ENCODE results near the gene MYZAP. TPM values are rescaled to one million over a fixed set of nuclear protein-coding genes. Genes with fewer than 3 reads are reported as not detected.

MYZAP gene
- total and polyA plus RNA-seq, 2 of the 8 experiments (the other 6 are each of a cell fraction or from before 2014, with no cell fraction given): 0.41 to 0.65 TPM

GRCh38 chr15:57599296-57599810 lies 7.6 kb downstream of the MYZAP start:
- Histone ChIP-seq H2BK15ac (ENCODE audit: low read length) (no peak overlapping the region), H3K27ac (ENCODE audit: low read depth, low read length) (no peak overlapping the region), H3K4ac (replicated peaks; ENCODE audit: insufficient read length, low read depth, low read length) (no peak overlapping the region), H2BK20ac (ENCODE audit: low read length) (no peak overlapping the region), H4K5ac (ENCODE audit: insufficient read length, low read depth, low read length) (no peak overlapping the region), H3K27me3 (replicated peaks in 1 of 4; ENCODE audit: control insufficient read depth in 3 of 4, extremely low read depth in 1 of 4, insufficient read depth in 3 of 4, low read length in 3 of 4) (no peaks in the 10 kb centered on the region), H3K23me2 (ENCODE audit: low read depth, low read length) (no peaks in the 10 kb centered on the region), H3K79me1 (ENCODE audit: low read depth, low read length) (no peaks in the 10 kb centered on the region), H3K36me3 (ENCODE audit: control insufficient read depth in 2 of 4, insufficient read depth in 4 of 4, low read length in 3 of 4) (no peaks in the 10 kb centered on the region), H3K14ac (ENCODE audit: insufficient read length) (no peak overlapping the region), H3K4me1 (replicated peaks in 1 of 4; ENCODE audit: control insufficient read depth in 3 of 4, insufficient read depth in 4 of 4, low read length in 3 of 4) (peaks cover 0 to 5% (median 1%) of the 10 kb centered on the region in 4 experiments; a peak in 3 of 7 replicates), H2BK120ac (replicated peaks; ENCODE audit: low read depth, low read length) (no peak overlapping the region), H4K8ac (ENCODE audit: extremely low read depth, insufficient read depth, low read length) (no peak overlapping the region), H3K56ac (replicated peaks; ENCODE audit: insufficient read length, low read depth, low read length) (no peak overlapping the region), H3K9me3 (ENCODE audit: insufficient read depth in 2 of 2, low read depth in 1 of 2, low read length in 1 of 2) (no peaks in the 10 kb centered on the region), H3K4me3 (ENCODE audit: extremely low read depth in 1 of 4, insufficient read depth in 2 of 4, low read depth in 3 of 4, low read length in 4 of 4) (no peak overlapping the region), H3K9ac (replicated peaks in 1 of 4; ENCODE audit: extremely low read depth in 1 of 4, low read depth in 3 of 4, low read length in 3 of 4) (no peak overlapping the region), H3K18ac (ENCODE audit: extremely low read depth, low read length) (no peak overlapping the region), H3K23ac (ENCODE audit: insufficient read length) (no peak overlapping the region), H2AK5ac (ENCODE audit: low read depth, low read length) (no peak overlapping the region), H4K20me1 (replicated peaks in 1 of 2; ENCODE audit: control insufficient read depth in 1 of 2, insufficient read depth in 2 of 2, low read length in 2 of 2) (no peaks in the 10 kb centered on the region), H3K4me2 (ENCODE audit: insufficient read depth in 1 of 2, low read depth in 2 of 2, low read length in 2 of 2) (no peak overlapping the region), H4K91ac (replicated peaks; ENCODE audit: insufficient read length, low read length) (no peak overlapping the region), H2AFZ (ENCODE audit: low read length) (no peak overlapping the region), H2BK12ac (ENCODE audit: low read depth, low read length) (no peak overlapping the region), H3K79me2 (ENCODE audit: control insufficient read depth in 1 of 2, insufficient read depth in 2 of 2, low read length in 2 of 2) (no peaks in the 10 kb centered on the region), H2BK5ac (ENCODE audit: low read depth, low read length) (no peak overlapping the region)
- ChIA-PET CTCF (ENCODE audit: partially characterized antibody) (interaction anchor here (0.6 to 5.1 kb wide), 10 partner anchors 9 to 50 kb away, joined by 3 to 27 read pairs (median 4); no protein-coding TSS in a partner anchor), POLR2A (ENCODE audit: partially characterized antibody) (no interaction called here)
- no peak for DNase-seq (ENCODE audit: low read depth in 1 of 2, low spot score in 2 of 2)
- TF ChIP-seq TAF7 (optimal IDR thresholded peaks at IDR 0.05; ENCODE audit: borderline replicate concordance, low read depth, low read length): no peak
- TF ChIP-seq SIX5 (IDR thresholded peaks at IDR 0.05; ENCODE audit: low read depth, low read length): no peak
- no peak for TF ChIP-seq CBX8 (IDR thresholded peaks at IDR 0.05; ENCODE audit: borderline replicate concordance, low read depth, low read length)
- TF ChIP-seq SP2 (IDR thresholded peaks at IDR 0.05; ENCODE audit: low read length): no peak
- TF ChIP-seq SP4 (IDR thresholded peaks at IDR 0.05; ENCODE audit: low read length): no peak
- no peak for TF ChIP-seq RFX5 (IDR thresholded peaks at IDR 0.05; ENCODE audit: borderline replicate concordance, low read depth, low read length)
- no peak for TF ChIP-seq BCL11A (IDR thresholded peaks at IDR 0.05; ENCODE audit: low read depth in 2 of 2, low read length in 2 of 2)
- no peak for TF ChIP-seq FOSL1 (IDR thresholded peaks at IDR 0.05; ENCODE audit: insufficient read depth, low read depth, low read length)
- no peak for FAIRE-seq
- WGBS, 2 experiments (ENCODE audit: extremely low coverage in 1 of 2, insufficient coverage in 1 of 2, insufficient read length in 1 of 2, insufficient replicate concordance in 2 of 2, low coverage in 1 of 2, low lambda C conversion rate in 2 of 2, missing lambda C conversion rate in 1 of 2): 83% methylated on average over 10 of the region's 10 CpGs; no CpG with 5 or more reads in 1 of the 2 experiments

Data from H1 (cell line).